Sigmoid colon (tissue), 7 donors: ENCODE data around the gene TTLL11. TPM values are rescaled to one million over a fixed set of nuclear protein-coding genes. Genes with fewer than 3 reads are reported as not detected.

ENCODE experiments used
- DNase-seq: peaks from one replicate; pipeline ENCODE4 v3.0.0-alpha.2; 2019
- H3K27ac ChIP-seq, 4 donors: fragments of 200-600 bp; sonication (generic); one replicate each; pipeline ENCODE4 v1.5.1; 2016 to 2019; ENCODE audit warnings: mild to moderate bottlenecking in 1 of 4
- H3K27me3 ChIP-seq, 3 donors: fragments of 200-600 bp; sonication (generic); one replicate each; pipeline ENCODE4 v1.5.1; 2019; ENCODE audit warnings: mild to moderate bottlenecking in 1 of 3
- H3K36me3 ChIP-seq, 4 donors: fragments of 200-600 bp; sonication (generic); one replicate each; pipeline ENCODE4 v1.5.1; 2016 to 2019
- H3K4me1 ChIP-seq, 4 donors: fragments of 200-600 bp; sonication (generic); one replicate each; pipeline ENCODE4 v1.5.1; 2017 to 2019
- H3K4me3 ChIP-seq, 4 donors: fragments of 200-600 bp; sonication (generic); one replicate each; pipeline ENCODE4 v1.5.1; 2017 to 2019; ENCODE audit warnings: mild to moderate bottlenecking in 2 of 4, moderate library complexity in 1 of 4
- H3K9me3 ChIP-seq, 4 donors: fragments of 200-600 bp in 3 of 4; sonication (generic) in 3 of 4; one replicate each; pipeline versions ENCODE4 v1.5.1 to v1.6.1; 2013 to 2019
- EP300 ChIP-seq, 4 donors: sonication (generic); formaldehyde crosslinking; IDR thresholded peaks; one replicate each; pipeline ENCODE4 v1.6.1; 2017; ENCODE audit warnings: antibody characterized with exemption in 4 of 4
- POLR2A ChIP-seq, 2 donors: fragments of 450-650 bp; IDR thresholded peaks; one replicate each; pipeline ENCODE4 v1.6.1; 2016; ENCODE audit warnings: antibody characterized with exemption in 2 of 2, mild to moderate bottlenecking in 2 of 2, moderate library complexity in 2 of 2
- POLR2AphosphoS5 ChIP-seq, 4 donors: sonication (generic); formaldehyde crosslinking; IDR thresholded peaks; one replicate each; pipeline ENCODE4 v1.6.1; 2017; ENCODE audit warnings: antibody characterized with exemption in 4 of 4
- WGBS, 2 donors: extraction: QIAGEN DNeasy Blood & Tissue Kit; methylation state at CpG; one replicate each; pipeline ENCODE4 v1.1.7; 2013; 5-methylcytosine and 5-hydroxymethylcytosine counted together
- intact Hi-C: fragments of 100-400 bp; cut with DNase I; formaldehyde crosslinking; loops from one replicate; pipeline ENCODE4 v1.15.1; 2023
- polyA plus RNA-seq, 3 donors: library from polyadenylated mRNA; stranded (reverse); fragments of 200-250 nt; gene quantifications; one replicate each; pipeline ENCODE4 v1.2.3, GENCODE V29; 2013
- total RNA-seq, 4 donors: library from RNA; depleted of rRNA; stranded (reverse); fragments of >200 nt; gene quantifications; one replicate each; pipeline ENCODE4 v1.1.0, GENCODE V29; 2016
- TF ChIP-seq, protein P1 (sequence below), 4 experiments: fragments of 450-650 bp in 3 of 4; fragments of 200-600 bp in 1 of 4; IDR thresholded peaks; one replicate each; pipeline ENCODE4 v1.5.1; 2016 to 2019; ENCODE audit warnings: antibody characterized with exemption in 4 of 4, mild to moderate bottlenecking in 3 of 4, moderate library complexity in 2 of 4
- donor health status: healthy with polysubstance abuse.
- donor health status: Bipolar disorder and iron deficiency.
- donor health status: healthy.

Gene TTLL11
- total and polyA plus RNA-seq, 7 donors: 4.2 to 40.7 (median 27.6) TPM

DNA sequence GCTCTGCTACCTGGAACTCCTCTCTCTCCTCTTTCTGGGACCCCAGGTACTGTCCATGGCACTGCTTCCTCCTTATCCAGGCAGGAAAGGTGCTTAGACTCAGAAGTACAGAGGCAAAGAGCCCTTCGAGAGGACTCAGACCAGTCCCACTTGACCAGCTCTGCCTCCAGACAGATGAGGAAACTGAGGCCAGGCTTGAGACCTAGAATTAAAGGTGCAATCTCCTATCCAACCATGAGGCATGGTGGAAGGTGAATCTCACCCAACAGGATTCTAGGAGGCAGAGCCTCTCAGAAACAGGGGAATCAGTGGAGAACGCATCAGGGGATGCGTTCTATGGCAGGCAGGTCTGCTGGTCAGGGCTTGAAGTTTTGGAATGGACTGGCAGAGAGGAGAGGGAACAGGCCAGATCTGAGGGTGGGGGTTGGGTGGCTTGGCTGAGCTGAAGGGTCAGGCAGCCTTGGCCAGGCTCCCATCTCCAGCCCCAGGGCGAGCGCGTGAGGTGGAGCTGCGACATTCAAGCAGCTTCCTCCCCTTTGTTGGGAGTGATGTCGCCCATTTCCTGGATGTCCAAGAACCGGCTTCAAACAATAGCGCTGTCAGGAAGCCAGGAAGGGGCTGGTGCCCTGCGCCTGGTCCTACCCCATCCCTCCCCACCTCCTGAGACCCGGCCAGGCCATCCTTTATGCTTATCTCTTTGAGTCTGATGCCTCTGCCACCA lies 40.3 kb upstream of the TTLL11 start:
- Histone ChIP-seq H3K4me1 (peaks cover 0 to 12% (median 11%) of the 10 kb centered on the region in 4 donors), H3K36me3 (no peaks in the 10 kb centered on the region), H3K4me3 (no peak overlapping the region), H3K27me3 (no peaks in the 10 kb centered on the region), H3K27ac (no peak overlapping the region), H3K9me3 (no peaks in the 10 kb centered on the region)
- WGBS, 2 donors: 79 to 86% methylated on average over 12 of the region's 12 CpGs
- no peak for TF ChIP-seq POLR2AphosphoS5 (IDR thresholded peaks at IDR 0.05)
- no peak for TF ChIP-seq POLR2A (IDR thresholded peaks at IDR 0.05)
- TF ChIP-seq EP300 (IDR thresholded peaks at IDR 0.05): no peak
- TF ChIP-seq, protein P1, sequence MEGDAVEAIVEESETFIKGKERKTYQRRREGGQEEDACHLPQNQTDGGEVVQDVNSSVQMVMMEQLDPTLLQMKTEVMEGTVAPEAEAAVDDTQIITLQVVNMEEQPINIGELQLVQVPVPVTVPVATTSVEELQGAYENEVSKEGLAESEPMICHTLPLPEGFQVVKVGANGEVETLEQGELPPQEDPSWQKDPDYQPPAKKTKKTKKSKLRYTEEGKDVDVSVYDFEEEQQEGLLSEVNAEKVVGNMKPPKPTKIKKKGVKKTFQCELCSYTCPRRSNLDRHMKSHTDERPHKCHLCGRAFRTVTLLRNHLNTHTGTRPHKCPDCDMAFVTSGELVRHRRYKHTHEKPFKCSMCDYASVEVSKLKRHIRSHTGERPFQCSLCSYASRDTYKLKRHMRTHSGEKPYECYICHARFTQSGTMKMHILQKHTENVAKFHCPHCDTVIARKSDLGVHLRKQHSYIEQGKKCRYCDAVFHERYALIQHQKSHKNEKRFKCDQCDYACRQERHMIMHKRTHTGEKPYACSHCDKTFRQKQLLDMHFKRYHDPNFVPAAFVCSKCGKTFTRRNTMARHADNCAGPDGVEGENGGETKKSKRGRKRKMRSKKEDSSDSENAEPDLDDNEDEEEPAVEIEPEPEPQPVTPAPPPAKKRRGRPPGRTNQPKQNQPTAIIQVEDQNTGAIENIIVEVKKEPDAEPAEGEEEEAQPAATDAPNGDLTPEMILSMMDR (IDR thresholded peaks at IDR 0.05): no peak
- peak; percentile 64 for DNase-seq
- intact Hi-C loops: no loop called here

DNA sequence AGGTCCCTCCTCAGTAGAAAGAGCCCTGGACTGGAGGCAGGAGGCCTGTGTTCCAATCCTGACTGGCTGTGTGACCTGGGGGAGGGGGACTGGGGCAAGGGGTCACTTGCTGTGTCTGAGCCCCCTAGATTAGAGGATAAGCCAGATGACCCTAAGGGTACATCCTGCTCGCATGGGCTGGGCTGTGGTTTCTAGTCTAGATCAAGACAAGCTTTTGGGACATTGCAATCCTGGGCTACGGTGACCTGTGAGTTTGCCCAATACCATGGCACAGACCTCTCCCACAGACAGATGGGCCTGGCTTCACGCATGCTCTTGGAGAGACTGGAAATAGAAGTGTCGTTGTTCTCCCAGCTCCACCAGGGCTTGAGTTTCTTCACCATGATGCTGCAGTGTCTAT lies 39.4 kb upstream of the TTLL11 start:
- Histone ChIP-seq H3K9me3 (no peaks in the 10 kb centered on the region), H3K27ac (no peak overlapping the region), H3K4me3 (no peak overlapping the region), H3K4me1 (peaks cover 0 to 12% (median 11%) of the 10 kb centered on the region in 4 donors), H3K27me3 (no peaks in the 10 kb centered on the region), H3K36me3 (no peaks in the 10 kb centered on the region)
- no peak for TF ChIP-seq EP300 (IDR thresholded peaks at IDR 0.05)
- TF ChIP-seq POLR2A (IDR thresholded peaks at IDR 0.05): no peak
- TF ChIP-seq, protein P1 (IDR thresholded peaks at IDR 0.05): no peak
- no peak for TF ChIP-seq POLR2AphosphoS5 (IDR thresholded peaks at IDR 0.05)
- 94 to 96% methylated on average over 4 of the region's 4 CpGs for WGBS, 2 donors
- DNase-seq: peak; percentile 55
- intact Hi-C loops: no loop called here

DNA sequence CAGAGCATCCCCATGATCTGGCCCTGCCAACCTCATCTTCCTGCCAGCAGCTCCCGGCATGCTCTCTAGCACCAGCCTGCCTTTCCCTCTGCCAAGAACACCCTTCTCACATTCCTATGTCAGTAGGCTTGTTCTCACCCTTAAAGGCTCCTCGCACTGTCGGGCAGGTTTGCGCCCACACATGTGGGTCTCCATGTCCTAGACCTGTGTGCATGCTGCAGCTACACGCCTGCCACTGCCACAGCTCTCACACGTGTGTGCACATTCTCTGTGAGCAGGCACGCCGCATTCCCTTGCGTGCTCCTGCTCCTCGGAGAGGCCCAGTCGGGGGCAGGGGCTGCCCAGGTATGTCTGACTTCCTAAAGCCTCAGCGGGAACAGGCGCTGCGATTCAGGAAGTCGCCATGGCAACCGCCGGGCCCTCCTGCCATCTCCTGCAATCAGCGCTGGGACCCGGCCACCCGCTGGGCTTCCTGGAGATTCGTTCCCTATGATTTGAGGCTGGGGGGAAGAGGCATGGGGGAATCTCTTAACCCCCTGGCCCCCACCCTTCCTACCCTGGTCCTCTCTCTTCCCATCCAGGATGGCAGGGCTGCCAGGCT lies 38.4 kb upstream of the TTLL11 start:
- DNase-seq: peak; percentile 66
- no peaks in the 10 kb centered on the region for H3K36me3 ChIP-seq
- peak overlapping the region in 2 of 4 donors; percentile 13 to 18 for H3K27ac ChIP-seq

DNA sequence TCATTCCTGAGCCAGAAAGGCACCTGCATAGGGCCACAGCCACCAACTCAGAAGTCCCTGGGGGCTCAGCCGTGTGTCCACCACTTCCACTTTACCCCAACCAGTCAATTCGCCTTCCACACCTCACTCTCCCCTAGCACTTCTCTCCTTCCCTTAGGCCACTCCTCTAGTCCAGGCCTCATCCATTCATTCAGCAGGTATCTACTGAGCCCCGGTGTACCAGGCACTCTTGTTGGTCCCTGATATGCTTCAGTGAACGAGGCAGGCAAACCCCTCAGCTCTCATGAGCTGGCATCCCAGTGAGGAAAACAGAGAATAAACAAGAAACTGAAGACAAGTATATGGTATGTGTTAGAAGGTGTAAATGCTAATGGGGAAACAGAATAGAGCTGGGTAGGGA lies 37.7 kb upstream of the TTLL11 start:
- intact Hi-C loops: no loop called here
- Histone ChIP-seq H3K4me1 (peaks cover 0 to 25% (median 25%) of the 10 kb centered on the region in 4 donors), H3K27me3 (peaks cover 0 to 8% (median 0%) of the 10 kb centered on the region in 3 donors), H3K4me3 (no peak overlapping the region), H3K27ac (peak overlapping the region in 3 of 4 donors; percentile 5 to 18 (median 13)), H3K36me3 (no peaks in the 10 kb centered on the region), H3K9me3 (no peaks in the 10 kb centered on the region)
- DNase-seq: no peak
- TF ChIP-seq, protein P1 (IDR thresholded peaks at IDR 0.05): no peak
- TF ChIP-seq POLR2AphosphoS5 (IDR thresholded peaks at IDR 0.05) (no peak), EP300 (IDR thresholded peaks at IDR 0.05) (no peak)
- WGBS, 2 donors: 76 to 80% methylated on average over 4 of the region's 4 CpGs

More for the DNA sequence above, 38.4 kb upstream of the TTLL11 start:
- intact Hi-C loops: no loop called here
- WGBS, 2 donors: 30 to 37% methylated on average over 21 of the region's 21 CpGs
- H3K4me1 ChIP-seq: peaks cover 0 to 19% (median 18%) of the 10 kb centered on the region in 4 donors
- no peaks in the 10 kb centered on the region for H3K9me3 ChIP-seq
- no peak overlapping the region for H3K4me3 ChIP-seq
- TF ChIP-seq POLR2A (IDR thresholded peaks at IDR 0.05) (no peak), POLR2AphosphoS5 (IDR thresholded peaks at IDR 0.05) (no peak), EP300 (IDR thresholded peaks at IDR 0.05) (no peak)
- TF ChIP-seq, protein P1 (IDR thresholded peaks at IDR 0.05): no peak
- H3K27me3 ChIP-seq: peaks cover 0 to 4% (median 0%) of the 10 kb centered on the region in 3 donors
